Upper lobe of right lung (tissue), 1 donor: Measurements from ENCODE around the gene HNRNPUL2. TPM values are rescaled to one million over a fixed set of nuclear protein-coding genes. Genes with fewer than 3 reads are reported as not detected.

Experiments
- ATAC-seq: fragments of 200-7000 bp; cut with Tn5 transposase; one replicate; pipeline ENCODE4 v1.9.1; 2020; ENCODE audit warnings: mild to moderate bottlenecking, moderate library complexity
- DNase-seq: peaks from one replicate; pipeline ENCODE4 v3.0.0-alpha.2; 2020
- H3K27ac ChIP-seq: fragments of 200-600 bp; one replicate; pipeline ENCODE4 v1.8.0; 2022
- H3K27me3 ChIP-seq: fragments of 200-600 bp; one replicate; pipeline ENCODE4 v1.8.0; 2022; ENCODE audit warnings: mild to moderate bottlenecking
- H3K36me3 ChIP-seq: fragments of 200-600 bp; one replicate; pipeline ENCODE4 v1.8.0; 2022
- H3K4me1 ChIP-seq: fragments of 200-600 bp; one replicate; pipeline ENCODE4 v1.8.0; 2022
- H3K4me3 ChIP-seq: fragments of 200-600 bp; one replicate; pipeline ENCODE4 v1.8.0; 2022; ENCODE audit warnings: mild to moderate bottlenecking
- H3K9me3 ChIP-seq: fragments of 200-600 bp; one replicate; pipeline ENCODE4 v1.8.0; 2022
- CTCF ChIP-seq: fragments of 200-600 bp; IDR thresholded peaks from one replicate; pipeline ENCODE4 v1.8.0; 2022; ENCODE audit warnings: antibody characterized with exemption
- intact Hi-C: fragments of 100-400 bp; cut with DNase I; formaldehyde crosslinking; loops from one replicate; pipeline ENCODE4 v1.11.0; 2022
- total RNA-seq: library from RNA; stranded (reverse); fragmentation: NEBNext Ultra II Directional; extraction: Animal tissue kit (Norgen Biotek cat#: 25700); gene quantifications from one replicate; pipeline ENCODE4 v1.2.1, GENCODE V29; 2021
- donor health status: DM: no; HTN: yes; CAD: no; lungs with severe emphysema.

Gene HNRNPUL2
- total RNA-seq, 1 donor from 2014 or later: 43.1 TPM

DNA sequence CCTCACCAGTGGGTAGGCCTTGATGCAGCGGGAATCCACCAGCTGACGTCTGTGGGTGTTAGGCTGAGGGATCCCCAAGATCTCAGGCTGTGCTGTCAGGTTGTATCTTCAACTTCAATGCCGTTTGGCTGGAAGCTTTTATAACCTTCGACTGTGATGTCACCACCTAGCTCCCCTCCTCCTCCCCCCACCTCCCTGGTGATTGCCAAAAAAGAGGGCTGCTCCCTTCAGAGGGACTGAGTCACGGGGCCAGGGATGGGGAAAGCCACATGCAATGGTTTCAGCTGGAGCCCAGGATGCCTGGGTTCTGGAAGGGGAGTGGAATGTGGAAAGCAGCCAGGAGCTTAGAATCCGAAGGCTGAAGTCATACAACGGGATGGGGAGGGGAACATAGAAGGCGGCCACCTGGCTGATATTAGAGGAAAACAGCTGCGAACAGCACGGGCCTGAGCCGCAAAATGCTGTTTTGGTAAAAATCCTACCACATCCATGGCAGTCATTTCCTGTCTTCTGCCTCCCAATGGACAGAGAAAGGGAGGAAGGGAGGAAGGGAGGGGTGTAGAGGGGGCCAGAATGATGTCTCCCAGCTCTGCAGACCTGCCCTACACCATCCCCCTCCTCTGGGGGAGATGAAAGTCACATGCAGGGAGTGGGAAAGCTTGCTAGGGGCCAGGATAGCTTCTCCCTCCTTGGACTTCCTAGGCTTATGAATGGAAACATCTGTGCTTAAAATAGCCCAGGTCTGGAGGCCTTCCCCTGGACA is 37.7 kb downstream of the HNRNPUL2 start, which contains the start of gene LRRN4CL:
LRRN4CL (minus strand) TSS at position 110 of the 763 bp plus-strand sequence. CDS start 1,022 bp downstream, outside the sequence.
- ATAC-seq (peak; percentile 24), DNase-seq (no peak)
- no peak for TF ChIP-seq CTCF
- Histone ChIP-seq H3K4me3 (peak within 1 kb of the TSS; percentile 19), H3K36me3 (peaks cover 34% of the 10 kb centered on the region), H3K27me3 (peaks cover 9% of the 10 kb centered on the region), H3K4me1 (no peaks in the 10 kb centered on the region), H3K9me3 (no peaks in the 10 kb centered on the region), H3K27ac (peak within 1 kb of the TSS; percentile 36)
- intact Hi-C loops: no loop called here

DNA sequence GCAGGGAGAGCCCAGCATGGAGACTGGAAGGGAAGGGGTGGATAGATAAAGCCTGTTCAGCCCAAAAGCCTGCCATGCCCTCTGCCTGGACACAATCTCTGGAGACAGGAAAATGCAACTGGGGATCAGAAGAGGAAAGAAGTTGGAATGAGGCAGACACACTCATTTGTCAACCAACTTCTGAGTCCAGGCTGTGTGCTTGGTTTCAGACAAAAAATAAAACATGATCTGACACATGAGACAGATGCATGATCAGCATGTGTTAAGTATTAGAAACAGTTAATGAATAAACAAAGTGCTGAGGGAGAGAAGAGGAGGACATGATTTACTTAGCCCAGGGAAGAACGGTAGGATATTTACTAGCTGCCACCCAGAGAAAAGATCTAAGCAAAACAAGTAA is 38.8 kb downstream of the HNRNPUL2 start:
- intact Hi-C loops: no loop called here
- Histone ChIP-seq H3K4me3 (peak overlapping the region; percentile 19), H3K9me3 (no peaks in the 10 kb centered on the region), H3K4me1 (no peaks in the 10 kb centered on the region), H3K36me3 (peaks cover 32% of the 10 kb centered on the region), H3K27me3 (peaks cover 9% of the 10 kb centered on the region), H3K27ac (no peak overlapping the region)
- DNase-seq: no peak
- TF ChIP-seq CTCF: no peak
- ATAC-seq: no peak

GRCh38 chr11:62687508-62688396 is 39.5 kb downstream of the HNRNPUL2 start:
- ATAC-seq: peak; percentile 46
- TF ChIP-seq CTCF: no peak
- Histone ChIP-seq H3K4me3 (peak overlapping the region; percentile 19), H3K27me3 (peaks cover 9% of the 10 kb centered on the region), H3K27ac (no peak overlapping the region), H3K36me3 (peaks cover 25% of the 10 kb centered on the region), H3K9me3 (no peaks in the 10 kb centered on the region), H3K4me1 (no peaks in the 10 kb centered on the region)
- DNase-seq: no peak
- intact Hi-C loops: no loop called here

- H3K36me3 ChIP-seq: peaks cover 6% of the 10 kb centered on the region
- no peak for TF ChIP-seq CTCF
- peaks cover 1% of the 10 kb centered on the region for H3K27me3 ChIP-seq
- DNase-seq (no peak), ATAC-seq (no peak)
- peaks cover 17% of the 10 kb centered on the region for H3K4me1 ChIP-seq
- no peaks in the 10 kb centered on the region for H3K9me3 ChIP-seq
- H3K27ac ChIP-seq: no peak overlapping the region
- H3K4me3 ChIP-seq: no peak overlapping the region
- intact Hi-C loops: no loop called here
Measured at GRCh38 chr11:62682518-62682917, 44.7 kb downstream of the HNRNPUL2 start.

- Histone ChIP-seq H3K9me3 (no peaks in the 10 kb centered on the region), H3K27me3 (no peaks in the 10 kb centered on the region), H3K4me3 (no peak overlapping the region), H3K36me3 (peaks cover 23% of the 10 kb centered on the region), H3K27ac (no peak overlapping the region), H3K4me1 (peaks cover 24% of the 10 kb centered on the region)
- TF ChIP-seq CTCF: peak; percentile 58
- DNase-seq: no peak
- peak; percentile 82 for ATAC-seq
- intact Hi-C loops: no loop called here
Measured at GRCh38 chr11:62680825-62681240, 46.4 kb downstream of the HNRNPUL2 start.
